ENCODE measurements around the gene PDE2A.

- TF ChIP-seq POLR2AphosphoS5 (IDR thresholded peaks at IDR 0.05; ENCODE audit: low read depth, low read length), result no peak
- no peak for TF ChIP-seq POLR2A (IDR thresholded peaks at IDR 0.05; ENCODE audit: low read depth, low read length)
- TF ChIP-seq TAF1 (IDR thresholded peaks at IDR 0.05; ENCODE audit: borderline replicate concordance, low read depth, low read length), result no peak
Measured at GRCh38 chr11:72697814-72698213, 23.6 kb upstream of the PDE2A start.
